ENCODE measurements around the gene PGAP3.

The PGAP3 gene

DNA sequence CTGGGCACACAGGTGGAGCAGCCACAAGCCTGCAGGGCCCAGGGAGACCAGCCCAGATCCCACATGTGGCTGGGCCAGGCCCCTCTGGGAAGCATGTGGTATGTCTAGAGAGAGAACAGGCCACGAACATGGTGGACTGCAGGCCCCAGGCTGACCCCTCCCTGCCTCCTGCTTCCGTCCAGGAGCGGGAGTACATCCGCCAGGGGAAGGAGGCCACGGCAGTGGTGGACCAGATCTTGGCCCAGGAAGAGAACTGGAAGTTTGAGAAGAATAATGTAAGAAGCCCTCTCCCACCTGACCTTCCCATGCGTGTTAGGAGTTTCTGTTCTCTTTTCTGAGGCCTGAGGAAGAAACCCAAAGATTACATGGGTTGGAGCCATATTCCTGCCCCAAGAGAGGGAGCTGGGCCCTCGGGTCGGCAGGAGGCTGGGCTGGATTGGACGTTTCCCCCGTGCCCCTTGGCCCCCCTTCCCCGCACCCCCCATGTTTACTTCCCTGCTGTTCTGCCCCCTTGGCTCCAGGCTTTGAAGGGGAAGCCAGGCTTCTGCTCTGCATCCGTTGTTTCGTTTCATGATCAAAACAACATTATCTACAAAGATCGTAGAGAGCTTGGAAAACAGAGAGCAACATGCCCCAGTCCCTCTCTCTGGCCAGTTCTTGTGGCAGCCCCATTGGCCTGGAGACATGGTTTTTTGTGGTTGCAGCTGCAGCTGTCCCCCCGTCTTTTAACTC lies 28.4 kb downstream of the PGAP3 start:
- DNase-seq: no peak

DNA sequence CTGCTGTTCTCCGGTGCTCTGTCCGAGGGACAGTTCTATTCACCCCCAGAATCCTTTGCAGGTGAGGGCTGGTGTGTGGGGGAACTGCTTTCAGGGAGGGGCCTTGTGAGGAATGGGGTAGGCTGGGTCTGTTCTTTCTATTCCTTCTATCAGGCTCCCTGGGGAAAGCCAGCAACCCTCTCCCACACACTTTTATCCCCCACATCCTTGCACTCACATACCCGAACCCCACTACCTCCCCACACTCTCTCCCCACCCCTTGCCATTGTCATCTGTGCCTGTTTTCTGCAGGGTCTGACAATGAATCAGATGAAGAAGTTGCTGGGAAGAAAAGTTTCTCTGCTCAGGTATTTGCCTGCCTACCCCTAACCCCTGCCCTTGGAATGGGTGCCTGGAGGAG lies 29.1 kb downstream of the PGAP3 start:
- DNase-seq: no peak

DNA sequence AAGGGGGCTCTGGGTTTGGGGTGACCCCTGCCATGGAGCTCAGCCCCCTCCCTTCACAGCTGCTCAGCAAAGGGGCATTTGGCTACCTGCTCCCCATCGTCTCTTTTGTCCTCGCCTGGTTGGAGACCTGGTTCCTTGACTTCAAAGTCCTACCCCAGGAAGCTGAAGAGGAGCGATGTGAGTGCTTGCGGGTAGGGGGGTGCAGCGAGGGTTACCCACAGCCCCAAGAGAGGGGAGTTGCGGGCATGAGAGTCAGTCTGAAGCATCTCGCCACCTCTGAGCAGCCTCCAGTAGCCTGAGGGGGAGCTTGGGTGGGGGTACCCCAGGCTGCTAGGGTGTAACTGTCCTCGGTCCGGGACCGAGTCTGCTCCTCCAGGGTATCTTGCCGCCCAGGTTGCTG lies 29.5 kb downstream of the PGAP3 start:
- no peak for DNase-seq

- DNase-seq: no peak
These were observed 32.8 kb downstream of the PGAP3 start for GRCh38 chr17:39655105-39655504.

DNA sequence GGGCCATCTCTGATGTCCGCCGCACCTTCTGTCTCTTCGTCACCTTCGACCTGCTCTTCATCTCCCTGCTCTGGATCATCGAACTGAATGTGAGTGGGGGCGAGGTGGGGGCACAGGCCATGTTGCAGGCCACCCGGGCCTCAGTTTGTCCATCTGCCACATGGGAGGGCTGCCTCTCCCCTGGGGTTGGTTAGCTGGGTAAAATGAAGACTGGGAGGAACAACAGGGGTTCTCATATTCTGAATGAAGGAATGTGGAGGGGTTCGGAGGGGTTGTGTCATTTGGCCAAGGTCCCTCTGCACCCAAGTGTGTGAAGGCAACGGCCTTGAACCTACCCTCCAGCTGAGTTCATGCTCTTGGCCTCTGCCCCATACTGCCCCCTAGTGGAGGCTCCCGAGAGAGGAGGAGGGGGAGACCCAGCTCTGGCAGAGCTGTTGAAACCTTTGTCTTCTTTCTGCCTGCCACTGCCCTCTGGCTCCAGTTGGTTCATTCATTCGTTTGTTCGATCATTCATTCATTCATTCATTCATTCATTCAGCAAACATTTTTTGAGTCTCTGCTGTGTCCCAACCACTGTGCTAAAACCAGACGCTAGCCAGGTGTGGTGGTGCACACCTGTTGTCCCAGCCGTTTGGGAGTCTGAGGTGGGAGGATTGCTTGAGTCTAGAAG lies 34.1 kb downstream of the PGAP3 start:
- DNase-seq: peak; percentile 80

DNA sequence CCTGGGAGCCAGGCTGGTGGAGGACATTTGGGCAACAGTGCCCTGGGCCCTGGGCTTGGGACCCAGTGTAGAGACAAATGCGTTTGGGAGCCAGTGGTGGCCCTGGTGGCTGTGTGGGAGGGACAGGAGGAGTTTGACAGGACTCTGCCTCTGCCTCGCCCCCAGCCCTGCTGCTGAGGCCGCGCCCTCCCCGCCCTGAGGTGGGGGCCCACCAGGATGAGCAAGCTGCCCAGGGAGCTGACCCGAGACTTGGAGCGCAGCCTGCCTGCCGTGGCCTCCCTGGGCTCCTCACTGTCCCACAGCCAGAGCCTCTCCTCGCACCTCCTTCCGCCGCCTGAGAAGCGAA lies 34.6 kb downstream of the PGAP3 start:
- DNase-seq: no peak

DNA sequence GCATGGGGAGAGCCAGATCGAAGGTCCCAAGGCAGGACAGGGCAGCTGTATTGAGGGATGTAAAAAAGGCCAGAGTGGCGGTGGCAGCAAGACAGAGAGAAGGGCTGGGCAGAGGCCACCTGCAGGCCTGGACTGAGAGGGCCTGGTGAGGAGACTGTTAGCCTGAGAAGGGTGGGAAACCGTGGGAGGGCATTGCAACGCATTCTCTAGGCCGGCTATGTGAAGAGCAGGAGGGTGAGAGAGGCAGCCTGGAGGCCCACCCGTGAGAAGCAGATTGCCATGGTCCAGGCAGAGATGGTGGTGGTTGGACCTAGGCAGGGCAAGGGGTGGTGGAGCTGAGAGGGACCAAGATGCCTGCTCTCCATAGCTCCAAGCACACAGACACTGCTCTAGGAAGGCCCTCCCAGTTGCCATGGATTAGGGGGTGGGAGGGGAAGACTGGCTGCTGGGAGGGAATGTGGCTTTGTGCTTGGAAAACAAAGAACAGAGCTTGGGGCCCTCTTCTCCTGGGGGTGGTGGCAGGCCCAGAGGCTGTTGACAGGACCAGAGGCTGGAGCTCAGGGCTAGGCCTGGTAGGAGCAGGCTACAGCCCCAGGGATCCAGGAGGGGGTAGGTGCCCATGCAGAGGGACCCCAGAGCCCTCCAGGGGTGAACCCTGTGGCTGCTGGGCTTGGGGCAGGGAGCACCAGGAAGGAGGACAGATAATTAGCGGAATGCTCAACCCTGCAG lies 35.1 kb downstream of the PGAP3 start:
- no peak for DNase-seq

DNA sequence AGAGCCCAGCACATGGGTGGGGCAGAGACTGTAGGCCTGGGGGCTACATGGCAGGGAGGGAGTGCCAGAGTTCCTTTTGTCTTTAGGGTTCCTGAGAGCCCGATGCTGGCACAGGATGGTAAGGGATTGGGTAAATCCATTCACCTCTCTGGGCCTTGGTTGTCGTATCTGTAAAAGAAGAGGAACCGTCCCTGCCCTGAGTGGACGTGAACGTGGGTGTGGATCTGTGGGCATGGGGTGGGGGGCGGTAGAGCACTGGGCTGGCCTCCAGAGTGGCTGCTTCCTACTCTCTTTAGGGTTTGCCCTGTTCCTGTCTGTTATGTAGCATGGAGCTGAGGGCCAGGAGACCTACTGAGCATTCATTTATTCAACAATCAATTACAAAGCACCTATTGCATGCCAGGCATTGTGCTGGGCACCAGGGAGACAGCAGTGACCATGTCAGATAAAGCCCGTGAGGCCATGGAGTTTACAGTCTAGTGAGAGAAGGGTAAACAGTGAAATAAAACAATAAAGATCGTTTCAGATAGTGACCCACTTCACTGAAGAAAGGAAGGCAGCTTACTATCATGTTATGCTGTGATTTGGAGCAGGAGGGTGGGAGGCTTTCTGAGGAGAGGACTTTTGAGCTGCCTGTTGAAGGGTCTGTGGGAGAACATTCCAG lies 35.8 kb downstream of the PGAP3 start:
- no peak for DNase-seq

DNA sequence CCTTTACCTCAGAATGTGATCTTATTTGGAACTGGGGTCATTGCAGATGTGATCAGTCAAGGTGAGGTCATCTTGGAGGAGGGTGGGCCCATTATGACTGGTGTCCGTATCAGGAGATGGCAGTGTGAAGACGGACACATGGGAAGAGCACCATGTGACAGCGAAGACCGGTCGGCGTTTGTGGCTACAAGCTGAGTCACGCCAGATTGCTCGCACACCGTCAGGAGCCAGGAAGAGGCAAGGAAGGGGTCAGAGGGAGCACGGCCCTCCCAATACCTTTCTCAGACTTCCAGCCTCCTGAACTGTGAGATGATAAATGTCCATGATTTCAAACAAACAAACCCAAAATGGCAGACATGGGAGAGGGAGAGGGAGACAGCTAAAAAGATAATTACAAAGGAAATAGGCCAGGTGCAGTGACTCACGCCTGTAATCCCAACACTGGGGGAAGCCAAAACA lies 37.7 kb downstream of the PGAP3 start:
- DNase-seq: no peak

- no peak for DNase-seq
These were observed 39.1 kb downstream of the PGAP3 start for GRCh38 chr17:39648616-39649366.

GRCh38 chr17:39647256-39647655 lies 40.6 kb downstream of the PGAP3 start:
- DNase-seq: no peak

DNA sequence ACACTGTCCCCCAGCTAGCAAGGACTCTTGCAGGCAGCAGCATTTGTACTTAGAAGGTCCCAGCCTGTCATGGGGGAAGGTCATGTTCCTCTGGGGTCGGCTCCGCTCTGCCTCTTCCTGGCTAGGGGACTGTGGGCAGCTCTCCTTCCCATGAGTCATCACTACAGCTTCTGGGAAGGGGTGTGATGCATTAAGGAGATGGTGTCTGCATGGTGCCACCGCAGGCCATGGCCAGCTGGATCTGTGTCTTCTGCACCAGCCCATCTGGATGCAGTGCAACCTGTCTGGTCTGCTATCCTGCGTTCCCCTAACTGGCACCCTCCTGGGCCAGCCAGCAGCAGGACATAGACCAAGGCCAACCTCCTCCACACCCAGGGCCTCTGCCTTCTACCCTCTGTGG lies 44.6 kb downstream of the PGAP3 start:
- no peak for DNase-seq

- no peak for DNase-seq
These were observed 45.4 kb downstream of the PGAP3 start for GRCh38 chr17:39642291-39643074.

GRCh38 chr17:39641883-39642282 lies 46.0 kb downstream of the PGAP3 start:
- no peak for DNase-seq

DNA sequence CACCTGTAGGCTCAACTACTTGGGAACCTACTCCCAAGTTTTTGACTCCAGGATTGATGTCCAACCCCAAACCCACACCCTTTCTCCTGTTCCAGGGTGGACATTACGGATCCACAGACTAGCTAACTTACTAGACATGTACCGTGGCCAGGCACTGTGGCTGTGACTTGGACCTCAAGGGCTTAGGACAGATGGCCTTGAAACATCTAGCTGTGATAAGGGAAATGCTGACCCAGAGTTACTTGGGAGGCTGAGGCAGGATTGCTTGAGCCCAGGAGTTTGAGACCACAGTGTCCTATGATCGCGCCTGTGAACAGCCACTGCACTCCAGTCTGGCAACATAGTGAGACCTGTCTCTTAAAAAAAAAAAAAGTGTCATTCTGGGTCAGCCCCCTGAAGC lies 46.8 kb downstream of the PGAP3 start:
- no peak for DNase-seq

GRCh38 chr17:39640591-39641031 lies 47.2 kb downstream of the PGAP3 start:
- no peak for DNase-seq

- no peak for DNase-seq
These were observed 48.0 kb downstream of the PGAP3 start for GRCh38 chr17:39639566-39640458.

DNA sequence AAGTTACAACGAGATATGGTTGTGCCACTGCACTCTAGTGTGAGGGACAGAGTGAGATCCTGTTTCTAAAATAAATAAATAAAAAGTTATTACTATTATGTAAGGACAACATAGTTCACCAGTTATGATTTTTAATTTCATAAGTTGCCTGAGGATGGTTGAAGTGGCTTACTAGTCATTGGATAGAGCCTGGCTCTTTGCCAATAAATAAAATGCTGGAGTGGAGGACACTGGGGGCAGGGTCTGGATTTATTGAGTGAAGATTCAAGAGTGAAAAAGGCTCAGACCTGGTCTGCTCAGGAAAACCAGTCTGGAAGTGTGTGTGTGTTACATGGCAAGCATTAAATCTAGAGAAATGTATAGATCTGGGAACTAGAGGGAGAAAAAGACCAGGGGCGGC lies 48.8 kb downstream of the PGAP3 start:
- DNase-seq: no peak

- DNase-seq: no peak
These were observed 49.5 kb downstream of the PGAP3 start for GRCh38 chr17:39638317-39638716.

DNA sequence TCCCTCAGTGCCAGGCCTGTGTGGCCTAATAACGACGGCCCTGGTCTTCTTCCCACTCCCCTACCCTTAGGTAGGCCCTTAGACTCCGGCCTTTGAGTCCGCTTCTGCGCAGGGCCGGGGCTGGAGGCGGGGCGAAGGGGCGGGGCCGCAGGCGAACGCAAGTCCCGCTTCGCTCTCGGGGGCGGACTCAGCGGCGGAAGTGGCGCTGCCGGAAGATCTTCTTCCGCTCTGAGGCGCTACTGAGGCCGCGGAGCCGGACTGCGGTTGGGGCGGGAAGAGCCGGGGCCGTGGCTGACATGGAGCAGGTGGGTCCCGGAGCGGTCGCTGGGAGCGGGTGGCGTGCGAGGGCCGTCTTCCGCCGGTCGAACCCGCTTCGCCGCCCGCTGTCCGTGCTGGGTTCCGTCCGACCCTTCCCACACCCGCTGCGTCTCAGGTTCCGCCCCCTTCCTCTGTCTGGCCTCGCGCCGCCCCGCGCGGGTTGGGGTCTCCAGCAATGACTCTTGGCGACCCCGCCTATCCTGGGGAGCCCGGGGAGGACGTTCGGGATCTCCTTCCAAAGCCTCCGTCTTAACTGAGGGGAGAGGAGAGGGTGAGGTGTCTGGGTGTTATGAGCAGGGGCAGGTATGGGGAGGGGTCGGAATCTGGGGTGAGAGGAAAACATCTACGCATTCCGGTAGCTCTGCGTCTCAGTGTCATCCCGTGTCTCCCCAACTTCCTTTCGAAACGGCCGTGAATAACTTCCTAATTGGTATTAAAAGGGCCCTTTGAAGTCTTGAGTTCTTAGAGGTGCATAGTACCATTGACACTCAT lies 50.7 kb downstream of the PGAP3 start, which contains the start of gene STARD3:
Gene STARD3, plus strand, starts transcription at position 218 of the 810 bp plus-strand sequence. CDS start 16,388 bp downstream, outside the sequence.
- peak; percentile 94 for DNase-seq

Data from stimulated activated CD4-positive, alpha-beta T cell treated with anti-CD3 and anti-CD28 coated beads, Interleukin-4, amount 100 ng/mL, for 1 hour (primary cell).